ENCODE data around the gene NTM.

Gene NTM

GRCh38 chr11:132154781-132155180, 784.4 kb downstream of the NTM start:
- no peak for DNase-seq (ENCODE audit: low spot score)

GRCh38 chr11:132158091-132158490, 787.7 kb downstream of the NTM start:
- no peak for DNase-seq (ENCODE audit: low spot score)

- DNase-seq (ENCODE audit: low spot score): no peak
These were observed 788.3 kb downstream of the NTM start for GRCh38 chr11:132158696-132159095.

GRCh38 chr11:132161403-132162078, 791.1 kb downstream of the NTM start:
- no peak for DNase-seq (ENCODE audit: low spot score)

GRCh38 chr11:132168344-132168981, 798.0 kb downstream of the NTM start:
- DNase-seq (ENCODE audit: low spot score): no peak

- no peak for DNase-seq (ENCODE audit: low spot score)
These were observed 800.6 kb downstream of the NTM start for GRCh38 chr11:132171031-132171430.

GRCh38 chr11:132174362-132175255, 804.2 kb downstream of the NTM start:
- no peak for DNase-seq (ENCODE audit: low spot score)

- no peak for DNase-seq (ENCODE audit: low spot score)
These were observed 806.7 kb downstream of the NTM start for GRCh38 chr11:132177106-132177505.

GRCh38 chr11:132184079-132184478, 813.7 kb downstream of the NTM start:
- no peak for DNase-seq (ENCODE audit: low spot score)

GRCh38 chr11:132185726-132186592, 815.5 kb downstream of the NTM start:
- no peak for DNase-seq (ENCODE audit: low spot score)

- no peak for DNase-seq (ENCODE audit: low spot score)
These were observed 816.3 kb downstream of the NTM start for GRCh38 chr11:132186699-132187098.

GRCh38 chr11:132187386-132187785, 817.0 kb downstream of the NTM start:
- DNase-seq (ENCODE audit: low spot score): no peak

- DNase-seq (ENCODE audit: low spot score): no peak
These were observed 817.4 kb downstream of the NTM start for GRCh38 chr11:132187814-132188213.

GRCh38 chr11:132196928-132197327, 826.5 kb downstream of the NTM start:
- no peak for DNase-seq (ENCODE audit: low spot score)

- no peak for DNase-seq (ENCODE audit: low spot score)
These were observed 830.0 kb downstream of the NTM start for GRCh38 chr11:132200353-132200936.

- DNase-seq (ENCODE audit: low spot score): no peak
These were observed 832.2 kb downstream of the NTM start for GRCh38 chr11:132202621-132203020.

GRCh38 chr11:132205006-132205405, 834.6 kb downstream of the NTM start:
- DNase-seq (ENCODE audit: low spot score): no peak

- DNase-seq (ENCODE audit: low spot score): no peak
These were observed 835.1 kb downstream of the NTM start for GRCh38 chr11:132205496-132205895.

- DNase-seq (ENCODE audit: low spot score): no peak
These were observed 836.6 kb downstream of the NTM start for GRCh38 chr11:132206993-132207392.

GRCh38 chr11:132208477-132209055, 838.2 kb downstream of the NTM start:
- no peak for DNase-seq (ENCODE audit: low spot score)

GRCh38 chr11:132211479-132211878, 841.1 kb downstream of the NTM start:
- DNase-seq (ENCODE audit: low spot score): no peak
